Liver (tissue), 9 donors: ENCODE results near the gene WIPF2. TPM values are rescaled to one million over a fixed set of nuclear protein-coding genes. Genes with fewer than 3 reads are reported as not detected.

Source experiments
- DNase-seq: peaks from one replicate; pipeline ENCODE4 v3.0.0-alpha.2; 2017; ENCODE audit warnings: low spot score
- H3K27ac ChIP-seq, 2 donors: one replicate each; pipeline ENCODE4 v1.7.0; 2013; ENCODE audit warnings: inconsistent platforms in 2 of 2, low read length in 2 of 2, control low read depth in 1 of 2, low read depth in 1 of 2, mild to moderate bottlenecking in 1 of 2
- H3K27me3 ChIP-seq, 4 donors: one replicate each; pipeline versions ENCODE4 v1.6.1 to v1.7.0; 2013; ENCODE audit warnings: low read length in 3 of 4, inconsistent platforms in 1 of 4, mild to moderate bottlenecking in 1 of 4, moderate library complexity in 1 of 4; ENCODE audit not compliant: control insufficient read depth in 4 of 4, insufficient read depth in 4 of 4
- H3K36me3 ChIP-seq, 4 donors: one replicate each; pipeline versions ENCODE4 v1.6.1 to v1.7.0; 2013; ENCODE audit warnings: low read length in 3 of 4, mild to moderate bottlenecking in 3 of 4, low read depth in 1 of 4, moderate library complexity in 1 of 4; ENCODE audit not compliant: control insufficient read depth in 4 of 4, insufficient read depth in 3 of 4
- H3K4me1 ChIP-seq, 4 donors: one replicate each; pipeline versions ENCODE4 v1.6.1 to v1.7.0; 2013; ENCODE audit warnings: low read length in 3 of 4, mild to moderate bottlenecking in 3 of 4, moderate library complexity in 1 of 4; ENCODE audit not compliant: control insufficient read depth in 4 of 4, insufficient read depth in 4 of 4
- H3K4me3 ChIP-seq, 3 donors: one replicate each; pipeline versions ENCODE4 v1.6.1 to v1.7.0; 2013; ENCODE audit warnings: low read length in 3 of 3, control low read depth in 1 of 3, low read depth in 1 of 3, mild to moderate bottlenecking in 1 of 3
- H3K9ac ChIP-seq, 2 donors: one replicate each; pipeline ENCODE4 v1.7.0; 2013; ENCODE audit warnings: low read length in 2 of 2, mild to moderate bottlenecking in 2 of 2, moderate library complexity in 2 of 2, control low read depth in 1 of 2, low read depth in 1 of 2
- H3K9me3 ChIP-seq, 4 donors: one replicate each; pipeline versions ENCODE4 v1.6.1 to v1.7.0; 2013; ENCODE audit warnings: low read length in 3 of 4; ENCODE audit not compliant: control insufficient read depth in 4 of 4
- EGR1 ChIP-seq, 2 donors: IDR thresholded peaks; 2 replicates each; pipeline ENCODE4 v1.6.1; 2016 to 2018; ENCODE audit warnings: antibody characterized with exemption in 2 of 2, low read depth in 2 of 2
- FOXA1 ChIP-seq: IDR thresholded peaks from 2 replicates; pipeline ENCODE4 v1.6.1; 2016; ENCODE audit warnings: antibody characterized with exemption
- FOXA2 ChIP-seq: IDR thresholded peaks from 2 replicates; pipeline ENCODE4 v1.6.1; 2016; ENCODE audit warnings: antibody characterized with exemption
- GABPA ChIP-seq, 2 donors: IDR thresholded peaks in 1 of 2; conservative IDR thresholded peaks in 1 of 2; 2 replicates each; pipeline ENCODE4 v1.6.1; 2016; ENCODE audit warnings: antibody characterized with exemption in 2 of 2, mild to moderate bottlenecking in 1 of 2, moderate library complexity in 1 of 2
- HNF4A ChIP-seq, 2 donors: conservative IDR thresholded peaks; 2 replicates each; pipeline ENCODE4 v1.6.1; 2016; ENCODE audit warnings: antibody characterized with exemption in 2 of 2, mild to moderate bottlenecking in 2 of 2
- HNF4G ChIP-seq: IDR thresholded peaks from 2 replicates; pipeline ENCODE4 v1.6.1; 2016; ENCODE audit warnings: antibody characterized with exemption
- JUND ChIP-seq, 2 donors: IDR thresholded peaks; 2 replicates each; pipeline ENCODE4 v1.6.1; 2016; ENCODE audit warnings: antibody characterized with exemption in 2 of 2
- NR2F2 ChIP-seq: IDR thresholded peaks from 2 replicates; pipeline ENCODE4 v1.6.1; 2016; ENCODE audit warnings: antibody characterized with exemption
- RAD21 ChIP-seq, 2 donors: IDR thresholded peaks; 2 replicates each; pipeline ENCODE4 v1.6.1; 2016; ENCODE audit warnings: antibody characterized with exemption in 2 of 2, mild to moderate bottlenecking in 2 of 2
- RXRA ChIP-seq, 2 donors: IDR thresholded peaks; 2 replicates each; pipeline ENCODE4 v1.6.1; 2017 to 2018; ENCODE audit warnings: antibody characterized with exemption in 2 of 2, mild to moderate bottlenecking in 1 of 2
- SP1 ChIP-seq: IDR thresholded peaks from 2 replicates; pipeline ENCODE4 v1.6.1; 2018; ENCODE audit warnings: antibody characterized with exemption, mild to moderate bottlenecking
- TAF1 ChIP-seq: conservative IDR thresholded peaks from 2 replicates; pipeline ENCODE4 v1.6.1; 2016; ENCODE audit warnings: antibody characterized with exemption, mild to moderate bottlenecking
- YY1 ChIP-seq: IDR thresholded peaks from 2 replicates; pipeline ENCODE4 v1.6.1; 2016; ENCODE audit warnings: antibody characterized with exemption, mild to moderate bottlenecking
- WGBS: extraction: QIAGEN DNeasy Blood & Tissue Kit; methylation state at CpG from one replicate; pipeline ENCODE4 v1.1.7; 2013; 5-methylcytosine and 5-hydroxymethylcytosine counted together
- polyA plus RNA-seq, 2 donors: library from polyadenylated mRNA; stranded (reverse) in 1 of 2; unstranded in 1 of 2; fragments of 200-250 nt in 1 of 2; fragments of >200 nt in 1 of 2; fragmentation: Nextera tagmentation in 1 of 2; extraction: Ambion mirVana in 1 of 2; gene quantifications; one replicate each; pipeline versions ENCODE4 v1.2.1 to v1.2.3, GENCODE V29; 2013 to 2015
- total RNA-seq, 2 donors: library from RNA; depleted of rRNA; stranded (reverse); fragments of >200 nt; gene quantifications; one replicate each; pipeline ENCODE4 v1.2.3, GENCODE V29; 2014
- TF ChIP-seq, protein P1 (sequence below): IDR thresholded peaks from 2 replicates; pipeline ENCODE4 v1.6.1; 2016; ENCODE audit warnings: antibody characterized with exemption
- TF ChIP-seq, protein P2 (sequence below): IDR thresholded peaks from 2 replicates; pipeline ENCODE4 v1.6.1; 2016; ENCODE audit warnings: antibody characterized with exemption
- TF ChIP-seq, protein P3 (sequence below): IDR thresholded peaks from 2 replicates; pipeline ENCODE4 v1.6.1; 2016; ENCODE audit warnings: antibody characterized with exemption
- TF ChIP-seq, protein P4 (sequence below): IDR thresholded peaks from 2 replicates; pipeline ENCODE4 v1.6.1; 2016; ENCODE audit warnings: antibody characterized with exemption, mild to moderate bottlenecking
- TF ChIP-seq, protein P5 (sequence below): fragments of 150-350 bp; IDR thresholded peaks from 2 replicates; pipeline ENCODE4 v1.5.1; 2017; ENCODE audit warnings: improper control_type of control experiment, low read depth, low read length; ENCODE audit not compliant: missing input control
- donor health status: healthy.
- donor health status: healthy.
- donor health status: healthy.
- donor health status: healthy.
- donor health status: healthy.

The WIPF2 gene
- total and polyA plus RNA-seq, 4 donors: 4.4 to 5.6 (median 5.2) TPM

DNA sequence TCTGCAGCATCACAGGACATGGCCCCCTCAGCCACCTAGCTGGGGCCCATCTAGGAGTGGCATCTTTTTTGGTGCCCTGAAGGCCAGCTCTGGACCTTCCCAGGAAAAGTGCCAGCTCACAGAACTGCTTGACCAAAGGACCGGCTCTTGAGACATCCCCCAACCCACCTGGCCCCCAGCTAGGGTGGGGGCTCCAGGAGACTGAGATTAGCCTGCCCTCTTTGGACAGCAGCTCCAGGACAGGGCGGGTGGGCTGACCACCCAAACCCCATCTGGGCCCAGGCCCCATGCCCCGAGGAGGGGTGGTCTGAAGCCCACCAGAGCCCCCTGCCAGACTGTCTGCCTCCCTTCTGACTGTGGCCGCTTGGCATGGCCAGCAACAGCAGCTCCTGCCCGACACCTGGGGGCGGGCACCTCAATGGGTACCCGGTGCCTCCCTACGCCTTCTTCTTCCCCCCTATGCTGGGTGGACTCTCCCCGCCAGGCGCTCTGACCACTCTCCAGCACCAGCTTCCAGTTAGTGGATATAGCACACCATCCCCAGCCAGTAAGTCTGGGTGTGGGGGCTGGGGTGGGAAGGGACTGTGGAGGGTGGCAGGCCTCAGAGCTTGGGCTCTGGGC lies 111.9 kb downstream of the WIPF2 start:
- DNase-seq: no peak
- 83% methylated on average over 10 of the region's 10 CpGs for WGBS
- peak overlapping the region in 1 of 2 donors; percentile 39 for H3K9ac ChIP-seq
- H3K4me3 ChIP-seq: no peak overlapping the region
- H3K4me1 ChIP-seq: peaks cover 55 to 97% (median 91%) of the 10 kb centered on the region in 4 donors
- H3K9me3 ChIP-seq: no peaks in the 10 kb centered on the region
- H3K36me3 ChIP-seq: no peaks in the 10 kb centered on the region
- no peaks in the 10 kb centered on the region for H3K27me3 ChIP-seq
- TF ChIP-seq YY1 (no peak), NR2F2 (no peak), EGR1 (IDR thresholded peaks at IDR 0.05; ENCODE audit: low read depth in 2 of 2) (no peak), TAF1 (no peak), HNF4A (conservative IDR thresholded peaks at IDR 0.05) (no peak), RXRA (IDR thresholded peaks at IDR 0.05) (no peak)
- TF ChIP-seq, protein P1, sequence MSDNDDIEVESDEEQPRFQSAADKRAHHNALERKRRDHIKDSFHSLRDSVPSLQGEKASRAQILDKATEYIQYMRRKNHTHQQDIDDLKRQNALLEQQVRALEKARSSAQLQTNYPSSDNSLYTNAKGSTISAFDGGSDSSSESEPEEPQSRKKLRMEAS: no peak
- TF ChIP-seq, protein P2, sequence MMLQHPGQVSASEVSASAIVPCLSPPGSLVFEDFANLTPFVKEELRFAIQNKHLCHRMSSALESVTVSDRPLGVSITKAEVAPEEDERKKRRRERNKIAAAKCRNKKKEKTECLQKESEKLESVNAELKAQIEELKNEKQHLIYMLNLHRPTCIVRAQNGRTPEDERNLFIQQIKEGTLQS: no peak
- TF ChIP-seq, protein P3, sequence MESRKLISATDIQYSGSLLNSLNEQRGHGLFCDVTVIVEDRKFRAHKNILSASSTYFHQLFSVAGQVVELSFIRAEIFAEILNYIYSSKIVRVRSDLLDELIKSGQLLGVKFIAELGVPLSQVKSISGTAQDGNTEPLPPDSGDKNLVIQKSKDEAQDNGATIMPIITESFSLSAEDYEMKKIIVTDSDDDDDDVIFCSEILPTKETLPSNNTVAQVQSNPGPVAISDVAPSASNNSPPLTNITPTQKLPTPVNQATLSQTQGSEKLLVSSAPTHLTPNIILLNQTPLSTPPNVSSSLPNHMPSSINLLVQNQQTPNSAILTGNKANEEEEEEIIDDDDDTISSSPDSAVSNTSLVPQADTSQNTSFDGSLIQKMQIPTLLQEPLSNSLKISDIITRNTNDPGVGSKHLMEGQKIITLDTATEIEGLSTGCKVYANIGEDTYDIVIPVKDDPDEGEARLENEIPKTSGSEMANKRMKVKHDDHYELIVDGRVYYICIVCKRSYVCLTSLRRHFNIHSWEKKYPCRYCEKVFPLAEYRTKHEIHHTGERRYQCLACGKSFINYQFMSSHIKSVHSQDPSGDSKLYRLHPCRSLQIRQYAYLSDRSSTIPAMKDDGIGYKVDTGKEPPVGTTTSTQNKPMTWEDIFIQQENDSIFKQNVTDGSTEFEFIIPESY: no peak
- peak overlapping the region; percentile 69 to 87 for H3K27ac ChIP-seq

DNA sequence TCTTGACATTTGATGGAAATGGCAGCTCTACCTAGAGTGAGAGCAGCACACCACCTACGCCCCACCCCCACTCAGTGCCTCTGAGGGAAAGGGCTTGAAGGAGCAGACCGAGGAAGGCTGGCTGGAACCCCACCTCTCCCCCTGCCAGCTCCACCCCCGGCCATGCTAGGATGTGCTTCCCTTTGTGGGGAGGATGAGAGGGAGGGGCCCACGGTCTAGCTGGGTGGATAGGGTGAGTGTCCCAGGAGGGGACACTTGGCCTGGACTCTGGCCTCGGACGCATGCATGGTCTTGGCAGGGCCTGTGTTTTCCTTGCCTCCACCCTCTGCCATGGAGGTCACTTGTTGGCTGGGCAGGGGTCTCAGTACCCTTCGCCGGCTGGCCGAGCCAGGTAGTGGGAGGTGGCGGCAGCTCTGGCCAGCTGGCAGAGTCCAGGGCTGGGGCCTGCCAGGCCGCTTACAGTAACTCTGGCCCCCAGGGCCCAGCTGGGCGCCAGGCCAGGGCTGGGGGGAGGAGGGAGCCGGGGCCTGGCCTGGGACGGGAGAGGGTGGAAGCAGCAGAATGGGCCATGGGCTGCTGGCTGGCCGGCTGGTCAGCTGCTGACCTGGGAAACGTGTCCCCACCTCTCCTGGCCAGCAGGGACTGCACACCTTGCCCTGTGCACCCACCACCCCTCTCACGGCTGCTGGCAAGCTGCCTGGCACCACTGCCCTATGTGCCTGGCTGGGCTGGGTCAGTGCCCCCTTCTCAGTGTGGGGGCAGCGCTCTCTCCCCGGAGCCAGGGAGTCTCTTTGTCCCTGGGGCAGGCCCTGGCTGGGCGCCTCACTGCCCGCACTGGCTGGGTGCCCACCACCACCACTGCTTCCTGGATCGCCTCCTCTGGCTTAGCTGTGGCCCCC lies 112.9 kb downstream of the WIPF2 start:
- H3K27ac ChIP-seq: peak overlapping the region; percentile 69 to 87
- H3K9ac ChIP-seq: no peak overlapping the region
- H3K36me3 ChIP-seq: no peaks in the 10 kb centered on the region
- no peaks in the 10 kb centered on the region for H3K27me3 ChIP-seq
- TF ChIP-seq, protein P3: peak; percentile 75
- TF ChIP-seq FOXA1 (peak; percentile 37), HNF4A (conservative IDR thresholded peaks at IDR 0.05) (peak; percentile 79 to 89), RXRA (IDR thresholded peaks at IDR 0.05) (peak; percentile 92 to 96), RAD21 (IDR thresholded peaks at IDR 0.05) (peak; percentile 29 to 47), HNF4G (peak; percentile 82), YY1 (peak; percentile 66), GABPA (IDR thresholded peaks at IDR 0.05 in 1 of 2, conservative IDR thresholded peaks at IDR 0.05 in 1 of 2) (peak in 1 of 2 donors; percentile 63), JUND (IDR thresholded peaks at IDR 0.05) (peak; percentile 67 to 77), NR2F2 (peak; percentile 79), TAF1 (no peak), FOXA2 (peak; percentile 55), EGR1 (IDR thresholded peaks at IDR 0.05; ENCODE audit: low read depth in 2 of 2) (peak; percentile 61 to 85), SP1 (peak; percentile 97)
- TF ChIP-seq, protein P2: peak; percentile 24
- TF ChIP-seq, protein P4, sequence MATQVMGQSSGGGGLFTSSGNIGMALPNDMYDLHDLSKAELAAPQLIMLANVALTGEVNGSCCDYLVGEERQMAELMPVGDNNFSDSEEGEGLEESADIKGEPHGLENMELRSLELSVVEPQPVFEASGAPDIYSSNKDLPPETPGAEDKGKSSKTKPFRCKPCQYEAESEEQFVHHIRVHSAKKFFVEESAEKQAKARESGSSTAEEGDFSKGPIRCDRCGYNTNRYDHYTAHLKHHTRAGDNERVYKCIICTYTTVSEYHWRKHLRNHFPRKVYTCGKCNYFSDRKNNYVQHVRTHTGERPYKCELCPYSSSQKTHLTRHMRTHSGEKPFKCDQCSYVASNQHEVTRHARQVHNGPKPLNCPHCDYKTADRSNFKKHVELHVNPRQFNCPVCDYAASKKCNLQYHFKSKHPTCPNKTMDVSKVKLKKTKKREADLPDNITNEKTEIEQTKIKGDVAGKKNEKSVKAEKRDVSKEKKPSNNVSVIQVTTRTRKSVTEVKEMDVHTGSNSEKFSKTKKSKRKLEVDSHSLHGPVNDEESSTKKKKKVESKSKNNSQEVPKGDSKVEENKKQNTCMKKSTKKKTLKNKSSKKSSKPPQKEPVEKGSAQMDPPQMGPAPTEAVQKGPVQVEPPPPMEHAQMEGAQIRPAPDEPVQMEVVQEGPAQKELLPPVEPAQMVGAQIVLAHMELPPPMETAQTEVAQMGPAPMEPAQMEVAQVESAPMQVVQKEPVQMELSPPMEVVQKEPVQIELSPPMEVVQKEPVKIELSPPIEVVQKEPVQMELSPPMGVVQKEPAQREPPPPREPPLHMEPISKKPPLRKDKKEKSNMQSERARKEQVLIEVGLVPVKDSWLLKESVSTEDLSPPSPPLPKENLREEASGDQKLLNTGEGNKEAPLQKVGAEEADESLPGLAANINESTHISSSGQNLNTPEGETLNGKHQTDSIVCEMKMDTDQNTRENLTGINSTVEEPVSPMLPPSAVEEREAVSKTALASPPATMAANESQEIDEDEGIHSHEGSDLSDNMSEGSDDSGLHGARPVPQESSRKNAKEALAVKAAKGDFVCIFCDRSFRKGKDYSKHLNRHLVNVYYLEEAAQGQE: no peak
- TF ChIP-seq, protein P1: peak; percentile 80
- TF ChIP-seq, protein P5, sequence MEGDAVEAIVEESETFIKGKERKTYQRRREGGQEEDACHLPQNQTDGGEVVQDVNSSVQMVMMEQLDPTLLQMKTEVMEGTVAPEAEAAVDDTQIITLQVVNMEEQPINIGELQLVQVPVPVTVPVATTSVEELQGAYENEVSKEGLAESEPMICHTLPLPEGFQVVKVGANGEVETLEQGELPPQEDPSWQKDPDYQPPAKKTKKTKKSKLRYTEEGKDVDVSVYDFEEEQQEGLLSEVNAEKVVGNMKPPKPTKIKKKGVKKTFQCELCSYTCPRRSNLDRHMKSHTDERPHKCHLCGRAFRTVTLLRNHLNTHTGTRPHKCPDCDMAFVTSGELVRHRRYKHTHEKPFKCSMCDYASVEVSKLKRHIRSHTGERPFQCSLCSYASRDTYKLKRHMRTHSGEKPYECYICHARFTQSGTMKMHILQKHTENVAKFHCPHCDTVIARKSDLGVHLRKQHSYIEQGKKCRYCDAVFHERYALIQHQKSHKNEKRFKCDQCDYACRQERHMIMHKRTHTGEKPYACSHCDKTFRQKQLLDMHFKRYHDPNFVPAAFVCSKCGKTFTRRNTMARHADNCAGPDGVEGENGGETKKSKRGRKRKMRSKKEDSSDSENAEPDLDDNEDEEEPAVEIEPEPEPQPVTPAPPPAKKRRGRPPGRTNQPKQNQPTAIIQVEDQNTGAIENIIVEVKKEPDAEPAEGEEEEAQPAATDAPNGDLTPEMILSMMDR: peak; percentile 2
- DNase-seq: peak; percentile 66
- H3K9me3 ChIP-seq: no peaks in the 10 kb centered on the region
- H3K4me1 ChIP-seq: peaks cover 48 to 87% (median 81%) of the 10 kb centered on the region in 4 donors
- whole genome bisulfite sequencing: 13% methylated on average over 22 of the region's 22 CpGs
- H3K4me3 ChIP-seq: peak overlapping the region in 1 of 3 donors; percentile 3
